Tibial nerve (tissue), 4 donors: ENCODE data around the gene PCCB. TPM values are rescaled to one million over a fixed set of nuclear protein-coding genes. Genes with fewer than 3 reads are reported as not detected.

ENCODE experiments used
- DNase-seq, 2 donors: peaks; one replicate each; pipeline ENCODE4 v3.0.0-alpha.2; 2019; ENCODE audit warnings: low spot score in 2 of 2
- H3K27ac ChIP-seq, 4 donors: fragments of 200-600 bp; sonication (generic) in 3 of 4; one replicate each; pipeline ENCODE4 v1.5.1; 2017 to 2019; ENCODE audit warnings: mild to moderate bottlenecking in 1 of 4
- H3K27me3 ChIP-seq, 2 donors: fragments of 200-600 bp; sonication (generic) in 1 of 2; one replicate each; pipeline versions ENCODE4 v1.5.1 to v1.6.0; 2017 to 2019
- H3K36me3 ChIP-seq, 3 donors: fragments of 200-600 bp; sonication (generic); one replicate each; pipeline ENCODE4 v1.5.1; 2018 to 2019
- H3K4me1 ChIP-seq, 4 donors: fragments of 200-600 bp; sonication (generic) in 3 of 4; one replicate each; pipeline ENCODE4 v1.5.1; 2017 to 2019
- H3K4me3 ChIP-seq, 4 donors: fragments of 200-600 bp; sonication (generic) in 3 of 4; one replicate each; pipeline ENCODE4 v1.5.1; 2017 to 2019; ENCODE audit warnings: mild to moderate bottlenecking in 1 of 4, moderate library complexity in 1 of 4
- H3K9me3 ChIP-seq, 4 donors: fragments of 200-600 bp; sonication (generic) in 3 of 4; one replicate each; pipeline ENCODE4 v1.5.1; 2017 to 2019
- CTCF ChIP-seq, 5 experiments: fragments of 200-600 bp in 3 of 5; fragments of 450-650 bp in 2 of 5; sonication (generic) in 3 of 5; IDR thresholded peaks; one replicate each; pipeline ENCODE4 v1.5.1; 2016 to 2019; ENCODE audit warnings: antibody characterized with exemption in 5 of 5, mild to moderate bottlenecking in 3 of 5, moderate library complexity in 2 of 5
- EP300 ChIP-seq, 2 donors: sonication (generic); formaldehyde crosslinking; IDR thresholded peaks; one replicate each; pipeline ENCODE4 v1.6.1; 2017; ENCODE audit warnings: antibody characterized with exemption in 2 of 2, mild to moderate bottlenecking in 1 of 2
- POLR2A ChIP-seq, 2 donors: fragments of 450-650 bp; IDR thresholded peaks; one replicate each; pipeline ENCODE4 v1.6.1; 2017; ENCODE audit warnings: antibody characterized with exemption in 2 of 2, mild to moderate bottlenecking in 2 of 2, moderate library complexity in 2 of 2
- WGBS, 2 donors: methylation state at CpG; one replicate each; pipeline ENCODE4 v1.1.5; 2018; 5-methylcytosine and 5-hydroxymethylcytosine counted together
- total RNA-seq, 4 donors: library from RNA; depleted of rRNA; stranded (reverse); fragments of >200 nt; gene quantifications; one replicate each; pipeline ENCODE4 v1.1.0, GENCODE V29; 2016

Gene PCCB
- total RNA-seq, 4 donors from 2014 or later = 19.8 to 47.4 (median 27.8) TPM

- no peak for DNase-seq
- no peak for TF ChIP-seq CTCF (IDR thresholded peaks at IDR 0.05)
- TF ChIP-seq EP300 (IDR thresholded peaks at IDR 0.05) = no peak
- no peak for TF ChIP-seq POLR2A (IDR thresholded peaks at IDR 0.05)
- WGBS, 2 donors = 70 to 74% methylated on average over 2 of the region's 2 CpGs
- Histone ChIP-seq H3K4me3 (no peak overlapping the region), H3K36me3 (peaks cover 0 to 9% (median 0%) of the 10 kb centered on the region in 3 donors), H3K27me3 (no peaks in the 10 kb centered on the region), H3K9me3 (no peaks in the 10 kb centered on the region), H3K4me1 (no peaks in the 10 kb centered on the region), H3K27ac (no peak overlapping the region)
Observed at GRCh38 chr3:136377508-136377907, 127.4 kb downstream of the PCCB start.

GRCh38 chr3:136378011-136378410, 127.9 kb downstream of the PCCB start:
- DNase-seq = no peak
- Histone ChIP-seq H3K27me3 (no peaks in the 10 kb centered on the region), H3K9me3 (no peaks in the 10 kb centered on the region), H3K36me3 (peaks cover 0 to 9% (median 0%) of the 10 kb centered on the region in 3 donors), H3K4me1 (no peaks in the 10 kb centered on the region), H3K4me3 (no peak overlapping the region), H3K27ac (no peak overlapping the region)
- no peak for TF ChIP-seq EP300 (IDR thresholded peaks at IDR 0.05)
- no peak for TF ChIP-seq CTCF (IDR thresholded peaks at IDR 0.05)
- no peak for TF ChIP-seq POLR2A (IDR thresholded peaks at IDR 0.05)
- WGBS, 2 donors = 34 to 45% methylated on average over 1 of the region's 1 CpG

Other genes starting within 250 kb of the PCCB start
- gene MSL2, start 54.0 kb upstream of the PCCB start, total RNA-seq = 10 to 100 TPM; 19.8 to 53.4 (median 44.5) TPM